Measurements from ENCODE around the gene ZNF92. TPM values are rescaled to one million over a fixed set of nuclear protein-coding genes. Genes with fewer than 3 reads are reported as not detected.

Gene ZNF92
- total RNA-seq, 1 experiment from 2014 or later = 4.9 TPM

- Histone ChIP-seq H3K4me3 (no peak overlapping the region), H3K27me3 (no peaks in the 10 kb centered on the region), H3K9me3 (peaks cover 6% of the 10 kb centered on the region; the same call in 1 of the 2 replicates), H3K36me3 (no peaks in the 10 kb centered on the region)
- no peak for DNase-seq
These were observed 75.8 kb downstream of the ZNF92 start for GRCh38 chr7:65449505-65449852.

Measured in MG63 (cell line).